Activated naive CD8-positive, alpha-beta T cell treated with anti-CD3 and anti-CD28 coated beads, Interleukin-2, amount 50 U/mL, for 24 hours (primary cell): ENCODE measurements around the gene BCS1L.
"Not testable (repeated sequence)": the region's sequence is repeated elsewhere in the genome, so short reads cannot be mapped to it uniquely, and the experiment has no call there.

ENCODE experiments used
- ATAC-seq: fragments of 150-1000 bp; cut with Tn5 transposase; one replicate; pipeline ENCODE4 v1.10.0; 2021
- DNase-seq: peaks from one replicate; pipeline ENCODE4 v3.0.0; 2021
- H3K27ac Mint-ChIP-seq: one replicate; pipeline ENCODE4 v1.8.0; 2021; ENCODE audit warnings: mild to moderate bottlenecking, mixed read lengths
- H3K27me3 Mint-ChIP-seq: one replicate; pipeline ENCODE4 v1.8.0; 2021; ENCODE audit warnings: mixed read lengths
- H3K36me3 Mint-ChIP-seq: one replicate; pipeline ENCODE4 v1.8.0; 2021; ENCODE audit warnings: low read depth, mixed read lengths
- H3K4me1 Mint-ChIP-seq: one replicate; pipeline ENCODE4 v1.8.0; 2021; ENCODE audit warnings: mixed read lengths
- H3K4me3 Mint-ChIP-seq: one replicate; pipeline ENCODE4 v1.8.0; 2021; ENCODE audit warnings: mild to moderate bottlenecking, moderate library complexity, mixed read lengths
- H3K9me3 Mint-ChIP-seq: one replicate; pipeline ENCODE4 v1.8.0; 2021; ENCODE audit warnings: mixed read lengths

The BCS1L gene

GRCh38 chr2:218679119-218679518 lies 19.6 kb downstream of the BCS1L start:
- no peaks in the 10 kb centered on the region for H3K4me1 Mint-ChIP-seq
- H3K9me3 Mint-ChIP-seq = no peaks in the 10 kb centered on the region
- no peak overlapping the region for H3K4me3 Mint-ChIP-seq
- H3K27ac Mint-ChIP-seq = no peak overlapping the region
- ATAC-seq = no peak
- no peaks in the 10 kb centered on the region for H3K27me3 Mint-ChIP-seq
- DNase-seq = no peak
- peaks cover 12% of the 10 kb centered on the region for H3K36me3 Mint-ChIP-seq

DNA sequence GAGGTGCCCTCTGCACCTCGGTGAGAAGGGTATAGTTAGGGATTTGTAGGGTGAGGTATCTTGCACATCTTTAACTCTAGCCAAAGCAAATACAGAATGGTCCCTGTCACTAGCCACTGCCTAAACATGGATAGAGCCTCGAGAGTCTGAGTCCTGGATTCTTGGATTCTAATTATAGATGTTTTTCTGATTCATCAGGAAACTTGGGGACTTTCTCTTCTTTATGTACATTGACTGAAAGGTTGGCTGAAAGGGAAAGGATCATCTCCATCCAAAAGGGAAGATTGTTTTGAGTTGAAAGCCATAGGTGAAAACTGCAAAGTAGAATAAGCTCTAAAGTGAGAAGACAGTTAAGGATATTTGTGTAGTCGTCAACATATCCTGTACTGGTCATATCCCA lies 20.6 kb downstream of the BCS1L start:
- ATAC-seq (no peak), DNase-seq (no peak)
- Mint-ChIP-seq H3K27ac (no peak overlapping the region), H3K9me3 (no peaks in the 10 kb centered on the region), H3K27me3 (no peaks in the 10 kb centered on the region), H3K4me3 (no peak overlapping the region), H3K36me3 (peaks cover 14% of the 10 kb centered on the region), H3K4me1 (no peaks in the 10 kb centered on the region)

- H3K9me3 Mint-ChIP-seq, H3K4me3 Mint-ChIP-seq, H3K36me3 Mint-ChIP-seq, H3K4me1 Mint-ChIP-seq, H3K27me3 Mint-ChIP-seq, H3K27ac Mint-ChIP-seq: not testable (repeated sequence)
- DNase-seq = peak; percentile 20
- ATAC-seq = peak; percentile 65
These were observed 28.0 kb downstream of the BCS1L start for GRCh38 chr2:218687400-218688060.

DNA sequence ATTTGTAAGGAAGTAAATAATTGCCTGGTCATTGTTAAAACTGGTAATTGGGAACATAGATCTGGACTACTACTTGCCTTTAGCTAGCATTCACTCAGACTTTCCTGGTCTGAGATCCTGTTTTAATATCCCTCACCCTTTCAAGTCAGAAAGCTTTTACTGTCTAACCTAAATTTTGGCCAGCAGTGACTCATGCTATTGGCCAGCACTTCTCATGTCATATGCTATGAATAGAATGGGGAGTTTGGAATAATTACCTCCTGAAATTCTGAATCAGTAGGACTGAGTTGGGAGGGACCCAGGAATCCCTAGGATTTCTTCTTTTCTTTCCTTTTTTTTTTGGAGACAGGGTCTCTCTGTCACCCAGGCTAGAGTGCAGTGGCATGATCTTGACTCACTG lies 31.8 kb downstream of the BCS1L start:
- no peaks in the 10 kb centered on the region for H3K9me3 Mint-ChIP-seq
- no peak for ATAC-seq
- no peaks in the 10 kb centered on the region for H3K4me1 Mint-ChIP-seq
- DNase-seq = no peak
- no peak overlapping the region for H3K4me3 Mint-ChIP-seq
- no peak overlapping the region for H3K27ac Mint-ChIP-seq
- no peaks in the 10 kb centered on the region for H3K36me3 Mint-ChIP-seq
- H3K27me3 Mint-ChIP-seq = no peaks in the 10 kb centered on the region

GRCh38 chr2:218694405-218695145 lies 35.1 kb downstream of the BCS1L start:
- Mint-ChIP-seq H3K9me3 (no peaks in the 10 kb centered on the region), H3K36me3 (no peaks in the 10 kb centered on the region), H3K27me3 (no peaks in the 10 kb centered on the region), H3K4me1 (no peaks in the 10 kb centered on the region), H3K4me3 (no peak overlapping the region), H3K27ac (no peak overlapping the region)
- DNase-seq = no peak
- ATAC-seq = no peak

DNA sequence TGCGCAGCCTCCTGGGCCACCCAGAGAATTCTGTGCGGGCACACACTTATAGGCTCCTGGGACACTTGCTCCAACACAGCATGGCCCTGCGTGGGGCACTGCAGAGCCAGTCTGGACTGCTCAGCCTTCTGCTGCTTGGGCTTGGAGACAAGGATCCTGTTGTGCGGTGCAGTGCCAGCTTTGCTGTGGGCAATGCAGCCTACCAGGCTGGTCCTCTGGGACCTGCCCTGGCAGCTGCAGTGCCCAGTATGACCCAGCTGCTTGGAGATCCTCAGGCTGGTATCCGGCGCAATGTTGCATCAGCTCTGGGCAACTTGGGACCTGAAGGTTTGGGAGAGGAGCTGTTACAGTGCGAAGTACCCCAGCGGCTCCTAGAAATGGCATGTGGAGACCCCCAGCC lies 39.4 kb downstream of the BCS1L start:
- H3K4me1 Mint-ChIP-seq = no peaks in the 10 kb centered on the region
- no peaks in the 10 kb centered on the region for H3K27me3 Mint-ChIP-seq
- H3K36me3 Mint-ChIP-seq = no peaks in the 10 kb centered on the region
- no peak overlapping the region for H3K4me3 Mint-ChIP-seq
- ATAC-seq (no peak), DNase-seq (no peak)
- H3K27ac Mint-ChIP-seq = no peak overlapping the region
- H3K9me3 Mint-ChIP-seq = no peaks in the 10 kb centered on the region

- DNase-seq = no peak
- Mint-ChIP-seq H3K4me1 (no peaks in the 10 kb centered on the region), H3K9me3 (no peaks in the 10 kb centered on the region), H3K27ac (no peak overlapping the region), H3K4me3 (no peak overlapping the region), H3K27me3 (no peaks in the 10 kb centered on the region), H3K36me3 (no peaks in the 10 kb centered on the region)
- no peak for ATAC-seq
These were observed 42.3 kb downstream of the BCS1L start for GRCh38 chr2:218701806-218702205.

- Mint-ChIP-seq H3K4me1 (no peaks in the 10 kb centered on the region), H3K27ac (no peak overlapping the region), H3K4me3 (no peak overlapping the region), H3K9me3 (no peaks in the 10 kb centered on the region), H3K27me3 (peaks cover 3% of the 10 kb centered on the region), H3K36me3 (no peaks in the 10 kb centered on the region)
- no peak for DNase-seq
- no peak for ATAC-seq
These were observed 43.9 kb downstream of the BCS1L start for GRCh38 chr2:218703341-218703740.

DNA sequence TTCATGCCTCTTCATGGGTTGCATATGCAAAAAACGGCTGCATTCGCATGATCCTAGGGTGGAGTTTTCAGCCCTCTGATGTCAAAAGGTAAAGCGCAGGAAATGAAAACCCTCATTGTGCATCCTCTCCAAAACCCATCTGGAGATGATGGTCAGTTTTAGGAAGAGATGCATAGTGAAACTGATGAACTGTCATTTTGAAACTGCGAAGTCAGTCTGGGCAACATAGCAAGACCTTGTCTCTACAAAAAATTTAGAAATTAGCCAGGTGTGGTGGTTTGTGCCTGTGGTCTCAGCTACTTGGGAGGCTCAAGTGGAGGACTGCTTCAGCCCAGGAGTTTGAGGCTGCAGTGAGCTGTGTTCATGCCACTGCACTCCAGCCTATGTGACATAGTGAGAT lies 48.6 kb downstream of the BCS1L start:
- Mint-ChIP-seq H3K4me1 (peaks cover 16% of the 10 kb centered on the region), H3K36me3 (no peaks in the 10 kb centered on the region), H3K27me3 (peaks cover 3% of the 10 kb centered on the region), H3K27ac (no peak overlapping the region), H3K4me3 (no peak overlapping the region), H3K9me3 (no peaks in the 10 kb centered on the region)
- no peak for DNase-seq
- no peak for ATAC-seq

DNA sequence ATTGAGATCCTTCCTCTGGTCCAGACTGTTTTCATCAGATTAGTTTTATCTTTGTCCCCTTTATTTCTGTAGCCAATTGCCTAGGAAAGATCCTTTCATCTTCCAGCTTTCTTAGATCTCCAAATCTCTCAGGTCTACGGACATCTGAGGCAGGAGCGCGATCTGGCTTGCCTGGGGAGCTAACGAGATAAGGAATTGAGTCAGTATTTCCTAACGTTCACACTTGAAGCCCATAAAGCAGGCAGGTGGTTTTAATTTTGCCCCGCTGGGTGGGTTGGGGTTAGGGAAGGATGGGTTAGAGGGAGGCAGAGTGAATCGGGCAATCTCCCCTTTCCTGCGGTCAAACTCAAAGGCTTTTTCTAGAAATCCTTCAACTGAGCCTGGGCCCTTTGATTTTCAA lies 50.4 kb downstream of the BCS1L start:
- peaks cover 23% of the 10 kb centered on the region for H3K4me1 Mint-ChIP-seq
- H3K4me3 Mint-ChIP-seq = peak overlapping the region; percentile 98
- DNase-seq = no peak
- no peak for ATAC-seq
- peaks cover 3% of the 10 kb centered on the region for H3K27me3 Mint-ChIP-seq
- H3K9me3 Mint-ChIP-seq = no peaks in the 10 kb centered on the region
- H3K36me3 Mint-ChIP-seq = no peaks in the 10 kb centered on the region
- H3K27ac Mint-ChIP-seq = peak overlapping the region; percentile 35

- no peak for ATAC-seq
- Mint-ChIP-seq H3K4me3 (peak overlapping the region; percentile 98), H3K9me3 (no peaks in the 10 kb centered on the region), H3K36me3 (no peaks in the 10 kb centered on the region), H3K4me1 (peaks cover 23% of the 10 kb centered on the region), H3K27me3 (peaks cover 3% of the 10 kb centered on the region), H3K27ac (peak overlapping the region; percentile 89)
- DNase-seq = no peak
These were observed 50.8 kb downstream of the BCS1L start for GRCh38 chr2:218710334-218710686.

DNA sequence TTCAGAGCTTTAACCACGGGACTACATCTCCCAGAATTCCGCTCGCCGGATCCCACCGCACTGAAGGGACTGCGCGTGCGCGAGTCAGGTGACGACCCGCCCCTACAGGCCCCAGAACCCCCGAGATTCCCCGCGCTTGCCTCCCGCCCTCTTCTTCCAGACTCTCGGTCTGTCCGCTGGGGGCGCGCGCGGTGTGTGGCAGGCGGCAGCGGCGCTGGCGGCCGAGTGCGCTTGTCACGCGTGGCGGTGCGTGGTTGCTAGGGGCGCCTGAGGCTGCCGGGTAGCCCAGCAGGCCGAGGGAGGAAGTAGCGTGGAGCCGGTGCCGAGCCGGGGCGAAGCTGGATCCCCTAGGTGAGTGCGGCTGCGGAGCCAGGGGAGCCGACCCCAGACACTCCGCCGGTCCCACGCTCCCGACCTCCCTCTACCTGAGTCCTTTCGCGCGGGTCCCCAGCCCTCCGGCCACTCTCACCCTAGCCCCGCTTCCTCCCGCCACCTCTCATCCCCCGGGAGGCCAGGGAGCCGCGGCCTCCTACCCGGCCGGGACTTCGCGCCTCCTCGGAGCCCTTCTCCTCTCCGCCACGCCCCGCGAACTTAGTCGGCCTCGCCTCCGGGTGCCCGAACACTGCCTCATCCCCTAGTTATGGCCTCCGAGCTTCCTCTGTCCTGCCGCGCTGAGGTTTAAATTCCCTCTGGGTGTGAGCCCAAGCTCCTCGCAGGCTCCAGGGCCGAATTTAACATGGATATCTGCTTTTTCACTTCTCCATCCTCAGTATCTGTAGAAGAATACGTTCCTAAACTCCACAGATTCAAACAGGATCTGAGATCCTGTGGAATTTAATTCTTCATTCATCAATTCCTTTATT lies 51.4 kb downstream of the BCS1L start, which contains the start of gene TTLL4:
TTLL4 (plus strand) TSS at position 149 of the 863 bp plus-strand sequence. CDS start 26,842 bp downstream, outside the sequence.
- ATAC-seq (peak; percentile 98), DNase-seq (peak; percentile 98)
- H3K36me3 Mint-ChIP-seq = peaks cover 2% of the 10 kb centered on the region
- peak within 1 kb of the TSS; percentile 89 for H3K27ac Mint-ChIP-seq
- peaks cover 3% of the 10 kb centered on the region for H3K27me3 Mint-ChIP-seq
- H3K4me1 Mint-ChIP-seq = peaks cover 23% of the 10 kb centered on the region
- no peaks in the 10 kb centered on the region for H3K9me3 Mint-ChIP-seq
- peak within 1 kb of the TSS; percentile 98 for H3K4me3 Mint-ChIP-seq

GRCh38 chr2:218711550-218711929 lies 52.1 kb downstream of the BCS1L start:
- peaks cover 23% of the 10 kb centered on the region for H3K4me1 Mint-ChIP-seq

More at GRCh38 chr2:218711550-218711929, 52.1 kb downstream of the BCS1L start:
- peak overlapping the region; percentile 89 for H3K27ac Mint-ChIP-seq
- peak overlapping the region; percentile 98 for H3K4me3 Mint-ChIP-seq
- peaks cover 5% of the 10 kb centered on the region for H3K36me3 Mint-ChIP-seq
- no peaks in the 10 kb centered on the region for H3K9me3 Mint-ChIP-seq
- H3K27me3 Mint-ChIP-seq = peaks cover 3% of the 10 kb centered on the region
- ATAC-seq (no peak), DNase-seq (no peak)
